Measurements from ENCODE around the gene HSPBP1.

GRCh38 chr19:55257461-55258420 is 22.2 kb downstream of the HSPBP1 start:
- TF ChIP-seq EP300 (IDR thresholded peaks at IDR 0.05) (no peak), POLR2A (IDR thresholded peaks at IDR 0.05; ENCODE audit: low read depth) (no peak), CTCF (IDR thresholded peaks at IDR 0.05) (no peak), POLR2AphosphoS5 (IDR thresholded peaks at IDR 0.05) (no peak)
